IMR-90 (cell line): Measurements from ENCODE around the gene CEP104. TPM values are rescaled to one million over a fixed set of nuclear protein-coding genes. Genes with fewer than 3 reads are reported as not detected.

Experiments used
- ATAC-seq: fragments of 200-7000 bp; cut with Tn5 transposase; 2 replicates; pipeline ENCODE4 v1.9.1; 2020; ENCODE audit warnings: low read depth, mild to moderate bottlenecking, moderate library complexity
- BruUV-seq: library from RNA; stranded (reverse); fragments of 400-500 nt; replicated peaks from 2 replicates; lab custom pipeline; 2021; lab: Mats Ljungman, UMichigan
- CTCF ChIA-PET: fragments of 300-600 bp; formaldehyde crosslinking; extraction: SDS; loops from one replicate; lab custom pipeline; 2021; ENCODE audit warnings: antibody characterized with exemption; lab: Yijun Ruan, JAX
- POLR2A ChIA-PET: fragments of 300-600 bp; sonication (Branson Sonifier 250); formaldehyde crosslinking; loops from one replicate; lab custom pipeline; 2022; ENCODE audit warnings: antibody characterized with exemption; ENCODE audit not compliant: unreplicated experiment; lab: Charles Lee
- DNase-seq: peaks from one replicate; pipeline ENCODE4 v3.0.0; 2013
- H2AFZ ChIP-seq: replicated peaks from 2 replicates; pipeline ENCODE3; 2013; ENCODE audit warnings: low read length, mild to moderate bottlenecking; ENCODE audit not compliant: poor library complexity
- H2AK5ac ChIP-seq: 2 replicates; pipeline ENCODE4 v1.6.1; 2013; ENCODE audit warnings: low read depth, low read length, inconsistent platforms
- H2AK9ac ChIP-seq: replicated peaks from 2 replicates; pipeline ENCODE3; 2013; ENCODE audit warnings: mild to moderate bottlenecking, low read depth, low read length, moderate library complexity; ENCODE audit not compliant: poor library complexity
- H2BK120ac ChIP-seq: 2 replicates; pipeline ENCODE4 v1.6.1; 2013; ENCODE audit warnings: low read depth, low read length, inconsistent platforms
- H2BK15ac ChIP-seq: 3 replicates; pipeline ENCODE4 v1.6.1; 2013; ENCODE audit warnings: low read depth, low read length, inconsistent platforms
- H2BK20ac ChIP-seq: 2 replicates; pipeline ENCODE4 v1.6.1; 2013; ENCODE audit warnings: low read depth, mild to moderate bottlenecking, inconsistent platforms, low read length, moderate library complexity
- H2BK5ac ChIP-seq: 2 replicates; pipeline ENCODE4 v1.6.1; 2013; ENCODE audit warnings: mild to moderate bottlenecking, low read depth, low read length, inconsistent platforms; ENCODE audit not compliant: poor library complexity, severe bottlenecking
- H3K14ac ChIP-seq: replicated peaks from 2 replicates; pipeline ENCODE4 v1.6.1; 2013; ENCODE audit warnings: low read depth, low read length, inconsistent platforms
- H3K18ac ChIP-seq: 2 replicates; pipeline ENCODE4 v1.6.1; 2013; ENCODE audit warnings: low read depth, low read length, control low read depth
- H3K23ac ChIP-seq: 2 replicates; pipeline ENCODE4 v1.6.1; 2013; ENCODE audit warnings: low read depth, low read length, inconsistent platforms
- H3K27ac ChIP-seq: 2 replicates; pipeline ENCODE4 v1.5.1; 2013; ENCODE audit warnings: mild to moderate bottlenecking, control low read depth, low read length; ENCODE audit not compliant: insufficient read depth
- H3K27me3 ChIP-seq: 2 replicates; pipeline ENCODE4 v1.6.1; 2013; ENCODE audit warnings: low read length; ENCODE audit not compliant: control insufficient read depth, insufficient read depth
- H3K36me3 ChIP-seq: 2 replicates; pipeline ENCODE4 v1.6.1; 2013; ENCODE audit warnings: low read length, mixed read lengths; ENCODE audit not compliant: control insufficient read depth, insufficient read depth
- H3K4ac ChIP-seq: 2 replicates; pipeline ENCODE4 v1.6.1; 2013; ENCODE audit warnings: low read depth, low read length, inconsistent platforms
- H3K4me1 ChIP-seq: 2 replicates; pipeline ENCODE4 v1.6.1; 2013; ENCODE audit warnings: low read length, mixed read lengths; ENCODE audit not compliant: control insufficient read depth, insufficient read depth
- H3K4me2 ChIP-seq: 2 replicates; pipeline ENCODE4 v1.6.1; 2013; ENCODE audit warnings: low read depth, mild to moderate bottlenecking, control low read depth, low read length, moderate library complexity
- H3K4me3 ChIP-seq: 2 replicates; pipeline ENCODE4 v1.5.1; 2013; ENCODE audit warnings: low read depth, mild to moderate bottlenecking, control low read depth, low read length, moderate library complexity; ENCODE audit not compliant: insufficient read depth
- H3K56ac ChIP-seq: 2 replicates; pipeline ENCODE4 v1.6.1; 2013; ENCODE audit warnings: low read length, inconsistent platforms; ENCODE audit not compliant: insufficient read depth; ENCODE audit errors: extremely low read depth
- H3K79me1 ChIP-seq, 2 experiments: 2 replicates each; pipeline ENCODE4 v1.6.1; 2013; ENCODE audit warnings: low read length in 2 of 2, inconsistent platforms in 1 of 2, low read depth in 1 of 2
- H3K9ac ChIP-seq: 2 replicates; pipeline ENCODE4 v1.6.1; 2013; ENCODE audit warnings: low read depth, low read length, control low read depth
- H3K9me1 ChIP-seq: 2 replicates; pipeline ENCODE4 v1.6.1; 2013; ENCODE audit warnings: low read length, inconsistent platforms; ENCODE audit not compliant: insufficient read depth
- H3K9me3 ChIP-seq: 2 replicates; pipeline ENCODE4 v1.6.1; 2013; ENCODE audit warnings: low read length; ENCODE audit not compliant: control insufficient read depth, insufficient read depth
- H4K20me1 ChIP-seq: 2 replicates; pipeline ENCODE4 v1.6.1; 2013; ENCODE audit warnings: low read length, inconsistent platforms; ENCODE audit not compliant: insufficient read depth
- H4K5ac ChIP-seq: 2 replicates; pipeline ENCODE4 v1.6.1; 2013; ENCODE audit warnings: mild to moderate bottlenecking, low read depth, low read length, control low read depth
- H4K8ac ChIP-seq, 2 experiments: 2 replicates each; pipeline ENCODE4 v1.6.1; 2013; ENCODE audit warnings: low read depth in 2 of 2, low read length in 2 of 2, control low read depth in 1 of 2, inconsistent platforms in 1 of 2
- H4K91ac ChIP-seq: 2 replicates; pipeline ENCODE4 v1.6.1; 2013; ENCODE audit warnings: low read depth, low read length, inconsistent platforms; ENCODE audit not compliant: insufficient read depth
- BHLHE40 ChIP-seq: fragments of 150-350 bp; IDR thresholded peaks from 2 replicates; pipeline ENCODE4 v1.6.1; 2016; ENCODE audit warnings: mild to moderate bottlenecking, low read depth, low read length
- CEBPB ChIP-seq: IDR thresholded peaks from 2 replicates; pipeline ENCODE4 v1.6.1; 2012; ENCODE audit warnings: low read depth, low read length, improper control_type of control experiment
- CHD1 ChIP-seq: IDR thresholded peaks from 2 replicates; pipeline ENCODE4 v1.6.1; 2012; ENCODE audit warnings: low read depth, low read length, improper control_type of control experiment
- FOS ChIP-seq: fragments of 150-350 bp; IDR thresholded peaks from 2 replicates; pipeline ENCODE4 v1.6.1; 2016; ENCODE audit warnings: low read depth, low read length
- MAFK ChIP-seq: IDR thresholded peaks from 2 replicates; pipeline ENCODE4 v1.6.1; 2012; ENCODE audit warnings: low read depth, low read length, improper control_type of control experiment
- MAZ ChIP-seq: IDR thresholded peaks from 2 replicates; pipeline ENCODE4 v1.6.1; 2012; ENCODE audit warnings: low read depth, mild to moderate bottlenecking, low read length, improper control_type of control experiment, moderate library complexity, borderline replicate concordance
- MXI1 ChIP-seq: IDR thresholded peaks from 2 replicates; pipeline ENCODE4 v1.6.1; 2012; ENCODE audit warnings: low read depth, mild to moderate bottlenecking, low read length, moderate library complexity, borderline replicate concordance
- NFE2L2 ChIP-seq: fragments of 150-350 bp; IDR thresholded peaks from 2 replicates; pipeline ENCODE4 v1.6.1; 2016; ENCODE audit warnings: low read depth, mild to moderate bottlenecking, low read length
- RAD21 ChIP-seq: IDR thresholded peaks from 2 replicates; pipeline ENCODE4 v1.6.1; 2012; ENCODE audit warnings: low read length, improper control_type of control experiment
- RCOR1 ChIP-seq: IDR thresholded peaks from 2 replicates; pipeline ENCODE4 v1.6.1; 2012; ENCODE audit warnings: mild to moderate bottlenecking, low read length, improper control_type of control experiment; ENCODE audit not compliant: insufficient replicate concordance
- RFX5 ChIP-seq: IDR thresholded peaks from 2 replicates; pipeline ENCODE4 v1.8.0; 2012; ENCODE audit warnings: low read depth, mild to moderate bottlenecking, low read length, moderate library complexity
- SMC3 ChIP-seq: fragments of 150-350 bp; IDR thresholded peaks from 2 replicates; pipeline ENCODE4 v1.6.1; 2016; ENCODE audit warnings: low read depth, mild to moderate bottlenecking, antibody characterized with exemption, low read length, moderate library complexity
- WGBS, 2 experiments: methylation state at CpG; one replicate each; pipeline versions ENCODE4 v1.1.5 to v1.1.7; 2013; ENCODE audit warnings: missing lambda C conversion rate in 2 of 2; ENCODE audit not compliant: insufficient read length in 1 of 2; ENCODE audit errors: extremely low coverage in 2 of 2; 5-methylcytosine and 5-hydroxymethylcytosine counted together
- dilution Hi-C: fragments of 300-500 bp; cut with HindIII; formaldehyde crosslinking; loops from one replicate; pipeline ENCODE4 v1.14.3; 2018; ENCODE audit warnings: low sequenced_read_pairs; ENCODE audit not compliant: unreplicated experiment
- in situ Hi-C: fragments of 300-500 bp; cut with MboI; formaldehyde crosslinking; loops from 3 replicates; pipeline ENCODE4 v1.14.3; 2019; ENCODE audit warnings: low sequenced_read_pairs, inconsistent platforms, mixed read lengths
- intact Hi-C: fragments of 100-400 bp; cut with micrococcal nuclease; formaldehyde crosslinking; loops from 2 replicates; pipeline ENCODE4 v1.10.0; 2022
- polyA plus RNA-seq, 3 experiments: library from polyadenylated mRNA; depleted of rRNA; stranded (reverse); fragments of >200 nt; gene quantifications; 2 replicates each; pipeline ENCODE4 v1.2.3, GENCODE V29; 2012; ENCODE audit warnings: low replicate concordance in 1 of 3
- total RNA-seq: library from RNA; depleted of rRNA; stranded (reverse); fragments of >200 nt; gene quantifications from 2 replicates; pipeline ENCODE4 v1.2.3, GENCODE V29; 2012
- TF ChIP-seq, protein P1 (sequence below): fragments of 150-350 bp; IDR thresholded peaks from 2 replicates; pipeline ENCODE4 v1.6.1; 2016; ENCODE audit warnings: low read depth, mild to moderate bottlenecking, low read length, moderate library complexity, borderline replicate concordance

The CEP104 gene
- total and polyA plus RNA-seq, 2 of the 4 experiments (the other 2 are of a cell fraction), result 14.3 to 17.5 TPM

DNA sequence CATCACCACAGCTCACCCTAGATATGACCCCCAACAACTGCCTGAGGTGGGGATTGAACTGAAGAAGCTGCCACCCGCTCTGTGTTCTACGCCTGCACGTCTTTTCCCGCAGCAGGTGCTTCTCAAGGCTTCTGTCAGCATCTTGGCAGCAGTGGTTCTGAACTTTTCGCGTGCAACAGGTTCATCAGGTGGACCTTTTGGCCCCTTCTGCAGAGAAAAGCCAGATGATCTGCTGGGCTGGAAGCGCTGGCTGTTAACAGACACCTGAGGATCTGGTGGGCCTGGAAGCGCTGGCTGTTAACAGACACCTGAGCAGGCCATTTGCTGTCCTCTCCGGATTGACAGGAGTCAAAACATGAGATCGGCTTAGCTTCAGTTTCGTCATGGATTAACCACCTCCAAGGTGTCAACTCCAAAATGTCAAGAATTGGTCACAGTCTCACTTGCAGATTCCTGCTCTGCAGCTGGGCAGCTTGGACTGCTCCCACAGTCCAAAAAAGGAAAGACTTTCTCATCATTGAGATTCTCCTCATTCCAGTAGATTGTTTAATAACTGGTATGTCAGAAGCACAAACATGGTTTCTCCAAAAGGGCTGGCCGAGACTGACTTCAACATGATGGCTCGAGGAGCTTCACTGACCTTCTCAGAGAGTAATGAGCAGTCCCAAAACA, 38.4 kb upstream of the CEP104 start (continued):
- TF ChIP-seq, protein P1, sequence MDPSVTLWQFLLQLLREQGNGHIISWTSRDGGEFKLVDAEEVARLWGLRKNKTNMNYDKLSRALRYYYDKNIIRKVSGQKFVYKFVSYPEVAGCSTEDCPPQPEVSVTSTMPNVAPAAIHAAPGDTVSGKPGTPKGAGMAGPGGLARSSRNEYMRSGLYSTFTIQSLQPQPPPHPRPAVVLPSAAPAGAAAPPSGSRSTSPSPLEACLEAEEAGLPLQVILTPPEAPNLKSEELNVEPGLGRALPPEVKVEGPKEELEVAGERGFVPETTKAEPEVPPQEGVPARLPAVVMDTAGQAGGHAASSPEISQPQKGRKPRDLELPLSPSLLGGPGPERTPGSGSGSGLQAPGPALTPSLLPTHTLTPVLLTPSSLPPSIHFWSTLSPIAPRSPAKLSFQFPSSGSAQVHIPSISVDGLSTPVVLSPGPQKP, result no peak

DNA sequence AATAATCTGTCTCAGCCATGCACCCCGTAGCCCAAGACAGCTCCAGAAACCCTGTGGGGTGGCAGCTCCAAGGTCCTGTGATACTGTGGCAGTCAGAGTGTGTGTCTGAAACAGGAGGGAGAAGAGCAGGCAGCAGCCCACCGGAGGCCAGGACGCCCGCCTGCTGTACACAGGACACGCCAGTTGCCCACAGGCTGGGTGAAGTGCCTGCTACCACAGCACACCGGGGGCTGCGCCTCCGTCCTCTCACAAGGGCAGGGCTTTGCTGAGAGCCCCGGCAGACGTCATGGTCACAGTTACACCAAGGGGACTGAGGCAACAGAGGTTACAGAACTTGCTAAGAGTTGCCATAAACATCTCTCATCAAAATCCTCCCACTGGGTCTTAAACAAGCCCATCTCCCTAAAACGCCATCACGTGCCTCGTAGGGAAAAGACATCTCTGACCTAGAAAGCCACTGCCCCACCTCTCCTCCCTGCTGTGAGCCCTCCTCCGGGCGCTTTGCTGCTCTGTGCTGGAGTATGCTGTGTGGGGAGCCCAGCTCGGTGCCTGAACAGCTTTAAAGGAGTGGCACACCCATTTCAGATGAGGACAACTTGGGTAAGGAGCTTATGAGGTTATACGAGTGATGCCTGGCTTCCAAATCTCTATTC, 37.7 kb upstream of the CEP104 start:
- Histone ChIP-seq H3K18ac (no peak overlapping the region), H4K20me1 (peaks cover 22% of the 10 kb centered on the region), H3K4me3 (no peak overlapping the region), H3K4me2 (no peak overlapping the region), H2BK20ac (no peak overlapping the region), H3K9me3 (no peaks in the 10 kb centered on the region), H2BK120ac (no peak overlapping the region), H3K23ac (no peak overlapping the region), H3K36me3 (peaks cover 23% of the 10 kb centered on the region), H4K8ac (no peak overlapping the region), H2AK9ac (no peak overlapping the region), H4K91ac (no peak overlapping the region), H4K5ac (no peak overlapping the region), H3K4me1 (peaks cover 14% of the 10 kb centered on the region), H3K56ac (no peak overlapping the region), H3K4ac (peak overlapping the region; percentile 43; the same call in 1 of the 2 replicates), H3K14ac (no peak overlapping the region), H2BK5ac (peak overlapping the region; percentile 48), H3K9ac (no peak overlapping the region), H2AK5ac (no peak overlapping the region), H2BK15ac (no peak overlapping the region), H2AFZ (no peak overlapping the region), H3K27me3 (no peaks in the 10 kb centered on the region), H3K79me1 (peaks cover 13 to 39% of the 10 kb centered on the region in 2 experiments), H3K27ac (peak overlapping the region; percentile 17; the same call in 1 of the 2 replicates), H3K9me1 (peaks cover 9% of the 10 kb centered on the region; the same call in 1 of the 2 replicates)
- no peak for TF ChIP-seq MAFK
- no peak for TF ChIP-seq MAZ
- TF ChIP-seq RFX5, result no peak
- TF ChIP-seq CHD1, result no peak
- no peak for TF ChIP-seq BHLHE40
- no peak for TF ChIP-seq SMC3
- TF ChIP-seq, protein P1, result no peak
- no peak for TF ChIP-seq FOS
- no peak for TF ChIP-seq MXI1
- no peak for TF ChIP-seq NFE2L2
- TF ChIP-seq CEBPB, result no peak
- TF ChIP-seq RAD21, result no peak
- TF ChIP-seq RCOR1, result no peak
- DNase-seq, result no peak
- 94% methylated on average over 5 of the region's 17 CpGs; no CpG with 5 or more reads in 1 of the 2 experiments for WGBS, 2 experiments
- no TSS peak for BruUV-seq
- no peak for ATAC-seq
- dilution Hi-C loops (no loop called here), in situ Hi-C loops (no loop called here), intact Hi-C loops (no loop called here)
- CTCF ChIA-PET, result interaction anchor here (1.0 kb wide), 1 partner anchor 11 kb away, joined by 3 read pairs; no protein-coding TSS in a partner anchor
- POLR2A ChIA-PET, result no interaction called here
